CD4-positive, CD25-positive, alpha-beta regulatory T cell (primary cell): ENCODE results near the gene LIN7B. TPM values are rescaled to one million over a fixed set of nuclear protein-coding genes. Genes with fewer than 3 reads are reported as not detected.

ENCODE experiments used
- ATAC-seq, 2 donors: fragments of 150-1000 bp; cut with Tn5 transposase; one replicate each; pipeline ENCODE4 v1.10.0; 2021; ENCODE audit warnings: low read depth in 2 of 2, moderate number of reproducible peaks in 2 of 2, moderate library complexity in 1 of 2
- DNase-seq, 3 donors: peaks; one replicate each; pipeline versions ENCODE4 v3.0.0 to v3.0.0-alpha.2; 2012 to 2022; ENCODE audit warnings: mixed read lengths in 1 of 3
- H3K27ac ChIP-seq: one replicate; pipeline ENCODE4 v1.7.0; 2013; ENCODE audit warnings: mild to moderate bottlenecking, low read length; ENCODE audit not compliant: insufficient read depth, poor library complexity, severe bottlenecking
- H3K27me3 ChIP-seq: one replicate; pipeline ENCODE4 v1.7.0; 2013; ENCODE audit warnings: low read length; ENCODE audit not compliant: control insufficient read depth, insufficient read depth
- H3K36me3 ChIP-seq: one replicate; pipeline ENCODE4 v1.7.0; 2013; ENCODE audit warnings: mild to moderate bottlenecking, low read length, moderate library complexity; ENCODE audit not compliant: control insufficient read depth, insufficient read depth
- H3K4me1 ChIP-seq: 2 replicates; pipeline ENCODE4 v1.7.0; 2013; ENCODE audit warnings: mild to moderate bottlenecking, low read length; ENCODE audit not compliant: insufficient read depth, control insufficient read depth, poor library complexity, severe bottlenecking
- H3K4me3 ChIP-seq: one replicate; pipeline ENCODE4 v1.7.0; 2013; ENCODE audit warnings: low read depth, mild to moderate bottlenecking, low read length, moderate library complexity
- H3K9me3 ChIP-seq, 2 experiments: 1 replicate in 1 of 2; 2 replicates in 1 of 2; pipeline ENCODE4 v1.7.0; 2013; ENCODE audit warnings: low read length in 2 of 2, mild to moderate bottlenecking in 1 of 2, moderate library complexity in 1 of 2; ENCODE audit not compliant: control insufficient read depth in 2 of 2
- H3K27ac Mint-ChIP-seq, 3 donors: one replicate each; pipeline ENCODE4 v1.8.0; 2020 to 2022; ENCODE audit warnings: mild to moderate bottlenecking in 3 of 3, mixed read lengths in 3 of 3, moderate library complexity in 2 of 3
- H3K27me3 Mint-ChIP-seq: one replicate; pipeline ENCODE4 v1.8.0; 2022; ENCODE audit warnings: mild to moderate bottlenecking, mixed read lengths
- H3K36me3 Mint-ChIP-seq: one replicate; pipeline ENCODE4 v1.8.0; 2020; ENCODE audit warnings: mixed read lengths
- H3K4me1 Mint-ChIP-seq, 4 donors: one replicate each; pipeline ENCODE4 v1.8.0; 2020 to 2022; ENCODE audit warnings: mixed read lengths in 4 of 4, mild to moderate bottlenecking in 1 of 4
- H3K4me3 Mint-ChIP-seq, 4 donors: one replicate each; pipeline ENCODE4 v1.8.0; 2020 to 2022; ENCODE audit warnings: mild to moderate bottlenecking in 4 of 4, mixed read lengths in 4 of 4, moderate library complexity in 3 of 4
- H3K9me3 Mint-ChIP-seq, 7 donors: one replicate each; pipeline ENCODE4 v1.8.0; 2020 to 2022; ENCODE audit warnings: mixed read lengths in 7 of 7, mild to moderate bottlenecking in 3 of 7, moderate library complexity in 2 of 7
- polyA plus RNA-seq, 4 donors: library from polyadenylated mRNA; unstranded; fragments of 300-500 nt; fragmentation: Illumina TruSeq; gene quantifications; one replicate each; pipeline ENCODE4 v1.2.3, GENCODE V29; 2021
- total RNA-seq: library from RNA; stranded (reverse); gene quantifications from one replicate; pipeline ENCODE4 v1.2.3, GENCODE V29; 2022

LIN7B gene
- total and polyA plus RNA-seq, 5 donors from 2014 or later = 2.6 to 5.5 (median 4.4) TPM

DNA sequence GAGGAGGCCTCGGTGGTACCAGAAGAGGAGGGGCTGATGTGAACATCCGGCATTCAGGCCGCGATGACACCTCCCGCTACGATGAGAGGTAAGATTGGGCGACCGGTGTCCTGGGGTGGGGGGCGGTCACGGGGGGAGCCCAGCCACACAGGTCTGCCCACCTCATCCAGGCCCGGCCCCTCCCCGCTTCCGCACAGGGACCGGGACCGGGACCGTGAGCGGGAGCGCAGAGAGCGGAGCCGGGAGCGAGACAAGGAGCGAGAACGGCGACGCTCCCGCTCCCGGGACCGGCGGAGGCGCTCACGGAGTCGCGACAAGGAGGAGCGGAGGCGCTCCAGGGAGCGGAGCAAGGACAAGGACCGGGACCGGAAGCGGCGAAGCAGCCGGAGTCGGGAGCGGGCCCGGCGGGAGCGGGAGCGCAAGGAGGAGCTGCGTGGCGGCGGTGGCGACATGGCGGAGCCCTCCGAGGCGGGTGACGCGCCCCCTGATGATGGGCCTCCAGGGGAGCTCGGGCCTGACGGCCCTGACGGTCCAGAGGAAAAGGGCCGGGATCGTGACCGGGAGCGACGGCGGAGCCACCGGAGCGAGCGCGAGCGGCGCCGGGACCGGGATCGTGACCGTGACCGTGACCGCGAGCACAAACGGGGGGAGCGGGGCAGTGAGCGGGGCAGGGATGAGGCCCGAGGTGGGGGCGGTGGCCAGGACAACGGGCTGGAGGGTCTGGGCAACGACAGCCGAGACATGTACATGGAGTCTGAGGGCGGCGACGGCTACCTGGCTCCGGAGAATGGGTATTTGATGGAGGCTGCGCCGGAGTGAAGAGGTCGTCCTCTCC is 6.3 kb upstream of the LIN7B start:
- H3K36me3 ChIP-seq = peaks cover 40% of the 10 kb centered on the region
- H3K27me3 Mint-ChIP-seq = no peaks in the 10 kb centered on the region
- no peaks in the 10 kb centered on the region for H3K27me3 ChIP-seq
- peaks cover 0 to 10% (median 5%) of the 10 kb centered on the region in 4 donors for H3K4me1 Mint-ChIP-seq
- H3K4me1 ChIP-seq = no peaks in the 10 kb centered on the region
- ATAC-seq = no peak
- no peaks in the 10 kb centered on the region for H3K9me3 ChIP-seq
- no peaks in the 10 kb centered on the region for H3K9me3 Mint-ChIP-seq
- peaks cover 25% of the 10 kb centered on the region for H3K36me3 Mint-ChIP-seq
- peak overlapping the region in 1 of 3 donors; percentile 14 for H3K27ac Mint-ChIP-seq
- H3K27ac ChIP-seq = no peak overlapping the region
- no peak for DNase-seq
- no peak overlapping the region for H3K4me3 Mint-ChIP-seq
- no peak overlapping the region for H3K4me3 ChIP-seq

DNA sequence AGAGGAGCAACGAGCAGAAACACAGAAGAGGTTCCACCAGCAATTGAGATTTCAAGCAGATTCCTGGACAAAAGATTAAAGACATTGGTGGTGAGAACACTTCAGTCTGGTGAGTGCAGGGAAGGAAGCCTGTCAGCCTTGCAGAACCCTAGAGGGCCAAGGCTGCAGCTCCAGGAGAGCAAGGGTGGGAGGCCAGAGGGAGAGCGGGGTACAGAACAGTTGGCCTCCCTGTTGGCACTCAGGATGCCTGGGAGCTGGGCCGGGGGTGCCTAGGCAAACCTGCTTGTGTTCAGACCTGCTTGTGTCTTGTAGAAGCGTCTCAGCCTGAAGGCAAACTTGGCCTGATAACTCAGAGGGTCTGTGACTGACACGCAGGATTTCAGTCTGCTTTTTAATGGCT is 5.1 kb upstream of the LIN7B start:
- H3K9me3 Mint-ChIP-seq = no peaks in the 10 kb centered on the region
- Histone ChIP-seq H3K27ac (no peak overlapping the region), H3K4me3 (no peak overlapping the region), H3K4me1 (peaks cover 9% of the 10 kb centered on the region), H3K9me3 (no peaks in the 10 kb centered on the region), H3K36me3 (peaks cover 38% of the 10 kb centered on the region), H3K27me3 (no peaks in the 10 kb centered on the region)
- peaks cover 0 to 17% (median 11%) of the 10 kb centered on the region in 4 donors for H3K4me1 Mint-ChIP-seq
- ATAC-seq (no peak), DNase-seq (no peak)
- peak overlapping the region in 1 of 3 donors; percentile 5 for H3K27ac Mint-ChIP-seq
- H3K27me3 Mint-ChIP-seq = no peaks in the 10 kb centered on the region
- H3K36me3 Mint-ChIP-seq = peaks cover 25% of the 10 kb centered on the region
- peak overlapping the region in 1 of 4 donors; percentile 38 for H3K4me3 Mint-ChIP-seq

DNA sequence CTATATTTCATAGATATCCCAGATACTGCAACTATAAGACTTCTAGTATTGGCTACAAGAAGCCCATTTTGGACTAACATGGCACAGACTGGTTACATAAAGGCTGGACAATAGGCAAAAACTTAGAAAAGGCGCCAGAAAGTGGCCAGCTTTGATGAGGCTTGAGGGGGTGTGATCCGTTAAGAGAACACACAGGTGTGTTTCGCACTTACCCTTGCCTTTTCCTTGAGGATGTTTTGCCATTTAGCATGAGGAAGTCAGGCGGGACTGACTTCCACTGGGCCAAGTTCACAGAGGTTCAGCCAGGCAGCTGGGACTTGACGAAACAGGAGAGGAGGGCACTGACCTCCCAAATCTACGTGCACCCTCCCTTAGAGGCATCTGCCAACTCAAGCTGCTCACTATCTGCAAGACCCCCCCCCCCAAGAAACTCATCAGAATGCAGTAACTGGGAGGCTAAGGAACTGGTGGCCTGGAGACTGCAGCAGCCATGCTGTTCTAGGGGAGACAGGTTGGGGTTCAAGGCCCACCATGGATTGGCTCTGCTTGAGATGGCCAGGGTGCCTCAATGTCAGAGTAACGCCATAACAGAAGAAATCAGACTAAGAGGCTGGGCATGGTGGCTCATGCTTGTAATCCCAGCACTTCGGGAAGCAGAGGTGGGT is 4.5 kb upstream of the LIN7B start:
- no peak for ATAC-seq
- no peak for DNase-seq
- H3K27ac Mint-ChIP-seq = no peak overlapping the region

GRCh38 chr19:49110567-49110966 is 3.6 kb upstream of the LIN7B start:
- H3K27me3 Mint-ChIP-seq = no peaks in the 10 kb centered on the region
- peaks cover 5 to 23% (median 16%) of the 10 kb centered on the region in 4 donors for H3K4me1 Mint-ChIP-seq
- Histone ChIP-seq H3K4me3 (no peak overlapping the region), H3K9me3 (no peaks in the 10 kb centered on the region), H3K27ac (no peak overlapping the region), H3K27me3 (no peaks in the 10 kb centered on the region), H3K36me3 (peaks cover 24% of the 10 kb centered on the region), H3K4me1 (peaks cover 17% of the 10 kb centered on the region)
- ATAC-seq (no peak), DNase-seq (no peak)
- peaks cover 19% of the 10 kb centered on the region for H3K36me3 Mint-ChIP-seq
- no peak overlapping the region for H3K27ac Mint-ChIP-seq
- H3K9me3 Mint-ChIP-seq = no peaks in the 10 kb centered on the region
- peak overlapping the region in 2 of 4 donors; percentile 21 to 80 for H3K4me3 Mint-ChIP-seq

More for the DNA sequence above, 4.5 kb upstream of the LIN7B start:
- peaks cover 33% of the 10 kb centered on the region for H3K36me3 ChIP-seq
- no peak overlapping the region for H3K4me3 ChIP-seq
- peaks cover 11% of the 10 kb centered on the region for H3K4me1 ChIP-seq
- H3K4me1 Mint-ChIP-seq = peaks cover 0 to 17% (median 11%) of the 10 kb centered on the region in 4 donors
- no peaks in the 10 kb centered on the region for H3K27me3 ChIP-seq
- H3K9me3 ChIP-seq = no peaks in the 10 kb centered on the region
- no peak overlapping the region for H3K27ac ChIP-seq
- no peaks in the 10 kb centered on the region for H3K9me3 Mint-ChIP-seq
- no peak overlapping the region for H3K4me3 Mint-ChIP-seq
- H3K27me3 Mint-ChIP-seq = no peaks in the 10 kb centered on the region
- peaks cover 24% of the 10 kb centered on the region for H3K36me3 Mint-ChIP-seq

DNA sequence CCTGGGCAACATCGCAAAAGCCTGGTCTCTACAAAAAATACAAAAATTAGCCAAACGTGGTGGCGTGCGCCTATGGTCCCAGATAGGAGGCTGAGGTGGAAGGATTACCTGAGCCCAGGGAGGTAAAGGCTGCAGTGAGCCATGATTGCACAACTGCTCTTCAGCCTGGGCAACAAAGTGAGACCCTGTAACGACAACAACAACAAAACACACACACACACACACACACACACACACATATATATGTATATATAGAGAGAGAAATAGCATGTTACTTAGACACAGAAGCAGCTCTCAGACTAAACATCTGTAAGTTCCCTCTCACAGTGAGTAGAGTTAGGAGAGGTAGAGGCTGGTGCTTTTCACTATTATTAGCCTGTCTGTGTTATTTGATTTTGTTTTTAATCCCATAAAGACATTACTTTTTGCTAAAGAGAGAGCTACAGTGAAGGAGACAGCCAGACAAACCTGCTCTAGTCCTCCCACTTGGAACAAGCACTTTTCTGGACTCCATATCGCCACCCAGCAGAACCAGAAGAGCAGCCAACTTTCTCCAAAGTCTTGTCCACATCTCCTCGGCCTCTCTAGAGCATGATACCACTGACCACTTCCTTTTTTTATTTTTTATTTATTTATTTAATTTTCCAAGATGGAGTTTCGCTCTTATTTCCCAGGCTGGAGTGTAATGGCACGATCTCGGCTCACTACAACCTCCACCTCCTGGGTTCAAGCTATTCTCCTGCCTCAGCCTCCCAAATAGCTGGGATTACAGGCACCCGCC is 2.8 kb upstream of the LIN7B start:
- H3K27me3 ChIP-seq = no peaks in the 10 kb centered on the region
- ATAC-seq = no peak
- no peak overlapping the region for H3K4me3 ChIP-seq
- H3K9me3 Mint-ChIP-seq = no peaks in the 10 kb centered on the region
- peaks cover 5 to 26% (median 16%) of the 10 kb centered on the region in 4 donors for H3K4me1 Mint-ChIP-seq
- H3K9me3 ChIP-seq = no peaks in the 10 kb centered on the region
- DNase-seq = no peak
- H3K4me1 ChIP-seq = peaks cover 17% of the 10 kb centered on the region
- no peak overlapping the region for H3K27ac ChIP-seq
- H3K4me3 Mint-ChIP-seq = peak overlapping the region in 3 of 4 donors; percentile 36 to 80 (median 38)
- H3K27ac Mint-ChIP-seq = peak overlapping the region in 1 of 3 donors; percentile 48
- H3K36me3 Mint-ChIP-seq = peaks cover 19% of the 10 kb centered on the region
- H3K27me3 Mint-ChIP-seq = no peaks in the 10 kb centered on the region
- peaks cover 18% of the 10 kb centered on the region for H3K36me3 ChIP-seq

GRCh38 chr19:49114630-49115363 is 627 bp downstream of the LIN7B start:
- H3K4me3 Mint-ChIP-seq = peak overlapping the region; percentile 85 to 88 (median 87)

DNA sequence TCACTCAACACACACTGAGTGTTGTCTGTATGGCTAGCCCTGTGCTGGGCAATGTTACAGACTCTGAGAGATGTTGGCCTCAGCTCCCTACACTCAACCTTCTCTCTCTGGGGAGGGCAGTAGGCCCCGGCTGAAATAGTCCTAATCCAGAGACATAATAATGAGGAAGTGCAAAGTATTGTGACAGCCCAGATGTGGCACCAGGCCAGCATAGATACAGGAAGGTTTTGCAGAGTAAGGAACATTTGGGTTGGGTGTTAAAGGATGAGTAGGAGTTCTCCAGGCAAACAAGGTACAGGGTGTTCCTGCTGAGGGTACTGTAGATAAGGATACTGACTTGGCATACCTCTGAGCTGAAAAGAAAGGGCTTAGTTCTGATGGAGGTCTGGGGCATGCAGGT is 2.4 kb downstream of the LIN7B start:
- Mint-ChIP-seq H3K27me3 (peaks cover 22% of the 10 kb centered on the region), H3K4me3 (peak overlapping the region; percentile 60 to 88 (median 75)), H3K9me3 (no peaks in the 10 kb centered on the region), H3K4me1 (peaks cover 5 to 49% (median 32%) of the 10 kb centered on the region in 4 donors), H3K27ac (peak overlapping the region in 1 of 3 donors; percentile 39), H3K36me3 (no peaks in the 10 kb centered on the region)
- ATAC-seq = no peak
- no peaks in the 10 kb centered on the region for H3K9me3 ChIP-seq
- peaks cover 43% of the 10 kb centered on the region for H3K4me1 ChIP-seq
- no peak overlapping the region for H3K27ac ChIP-seq
- H3K36me3 ChIP-seq = no peaks in the 10 kb centered on the region
- H3K4me3 ChIP-seq = no peak overlapping the region
- H3K27me3 ChIP-seq = no peaks in the 10 kb centered on the region
- no peak for DNase-seq

More at GRCh38 chr19:49114630-49115363, 627 bp downstream of the LIN7B start:
- Mint-ChIP-seq H3K9me3 (no peaks in the 10 kb centered on the region), H3K27ac (peak overlapping the region in 1 of 3 donors; percentile 49), H3K36me3 (no peaks in the 10 kb centered on the region), H3K27me3 (peaks cover 11% of the 10 kb centered on the region), H3K4me1 (peaks cover 5 to 41% (median 26%) of the 10 kb centered on the region in 4 donors)
- ATAC-seq (no peak), DNase-seq (peak; percentile 18 to 62 (median 41))
- peaks cover 37% of the 10 kb centered on the region for H3K4me1 ChIP-seq
- no peaks in the 10 kb centered on the region for H3K36me3 ChIP-seq
- H3K27me3 ChIP-seq = no peaks in the 10 kb centered on the region
- no peaks in the 10 kb centered on the region for H3K9me3 ChIP-seq
- peak overlapping the region; percentile 23 for H3K27ac ChIP-seq
- no peak overlapping the region for H3K4me3 ChIP-seq
